GM18511 (cell line): ENCODE results near the gene REM1.
"Not testable (repeated sequence)": the region's sequence is repeated elsewhere in the genome, so short reads cannot be mapped to it uniquely, and the experiment has no call there.

Experiments
- ATAC-seq: cut with Tn5 transposase; IDR thresholded peaks from one replicate; pipeline ENCODE4 v1.9.1; 2021; ENCODE audit warnings: mild to moderate bottlenecking, moderate library complexity; ENCODE audit not compliant: unreplicated experiment

The REM1 gene

GRCh38 chr20:31484001-31484400 lies 8.9 kb downstream of the REM1 start:
- ATAC-seq, result no peak

- ATAC-seq, result no peak
These were observed 10.6 kb downstream of the REM1 start for GRCh38 chr20:31485450-31486339.

DNA sequence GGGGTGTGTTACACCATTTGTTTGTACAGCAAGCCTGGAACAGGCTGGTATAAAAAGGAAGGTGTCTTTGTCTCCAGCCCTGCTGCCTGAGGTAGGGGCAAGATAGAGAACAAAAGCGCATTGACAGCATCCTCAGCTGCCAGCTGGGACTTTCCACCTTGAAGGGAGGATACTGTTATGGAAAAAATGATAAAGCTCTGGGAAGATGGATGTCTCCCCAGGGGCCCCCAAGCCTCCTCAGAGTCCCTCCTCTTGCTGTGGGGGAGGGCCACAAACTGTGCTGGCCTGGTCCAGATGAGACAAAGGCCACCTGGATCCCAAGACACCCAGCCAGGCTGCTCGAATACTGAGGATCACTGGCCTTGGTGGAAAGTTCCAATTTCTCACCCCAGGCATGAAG lies 13.0 kb downstream of the REM1 start:
- no peak for ATAC-seq

DNA sequence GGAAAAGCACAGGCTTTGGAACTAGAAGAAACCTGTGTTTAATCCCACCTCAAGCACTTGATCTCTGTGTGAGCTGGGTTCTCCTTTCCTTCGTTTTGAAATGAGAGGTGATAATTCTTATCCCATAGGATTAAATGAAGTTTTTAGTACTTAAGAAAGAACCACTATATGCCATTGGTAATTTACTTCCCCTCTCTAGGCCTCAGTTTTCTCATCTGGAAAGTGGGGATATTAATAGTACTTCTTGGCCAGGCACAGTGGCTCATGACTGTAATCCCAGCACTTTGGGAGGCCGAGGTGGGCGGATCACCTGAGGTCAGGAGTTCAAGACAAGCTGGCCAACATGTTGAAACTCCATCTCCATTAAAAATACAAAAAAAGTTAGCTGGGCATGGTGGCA lies 14.1 kb downstream of the REM1 start:
- no peak for ATAC-seq

- no peak for ATAC-seq
These were observed 15.7 kb downstream of the REM1 start for GRCh38 chr20:31490752-31491151.

- no peak for ATAC-seq
These were observed 19.0 kb downstream of the REM1 start for GRCh38 chr20:31494131-31494530.

- no peak for ATAC-seq
These were observed 21.7 kb downstream of the REM1 start for GRCh38 chr20:31496761-31497295.

DNA sequence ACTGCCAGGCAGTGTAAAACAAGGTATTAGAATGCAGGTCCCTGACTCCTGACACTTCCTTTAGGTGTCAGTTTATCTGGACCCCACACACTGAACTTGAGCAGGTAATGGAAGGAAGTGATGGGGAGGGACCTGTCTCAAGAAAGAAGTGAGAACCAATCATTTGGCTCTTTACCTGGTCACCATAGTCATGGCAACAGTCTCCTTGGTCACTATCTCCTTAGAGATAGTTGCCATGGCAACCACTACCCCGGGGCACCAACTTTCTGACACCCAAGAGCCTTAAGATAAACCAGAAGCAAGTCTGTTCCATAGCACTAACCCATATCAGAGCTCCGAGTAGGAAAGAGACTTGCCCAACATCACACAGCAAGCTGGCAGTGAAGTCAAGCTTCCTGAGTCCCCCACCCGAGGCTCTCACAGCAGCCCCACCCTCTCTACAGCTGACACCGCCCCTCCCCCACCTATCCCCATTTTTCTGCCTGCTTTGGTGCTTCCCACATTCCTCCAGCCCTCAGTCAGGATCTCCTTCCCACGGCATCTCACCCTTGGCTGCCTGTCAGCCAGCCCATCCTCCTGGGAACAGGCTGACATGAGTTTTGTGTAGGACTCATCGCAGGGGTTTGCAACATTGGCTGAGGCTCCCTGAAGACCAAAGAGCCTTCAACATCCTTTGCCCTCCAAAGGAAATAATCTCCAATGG lies 22.9 kb downstream of the REM1 start:
- ATAC-seq, result no peak

DNA sequence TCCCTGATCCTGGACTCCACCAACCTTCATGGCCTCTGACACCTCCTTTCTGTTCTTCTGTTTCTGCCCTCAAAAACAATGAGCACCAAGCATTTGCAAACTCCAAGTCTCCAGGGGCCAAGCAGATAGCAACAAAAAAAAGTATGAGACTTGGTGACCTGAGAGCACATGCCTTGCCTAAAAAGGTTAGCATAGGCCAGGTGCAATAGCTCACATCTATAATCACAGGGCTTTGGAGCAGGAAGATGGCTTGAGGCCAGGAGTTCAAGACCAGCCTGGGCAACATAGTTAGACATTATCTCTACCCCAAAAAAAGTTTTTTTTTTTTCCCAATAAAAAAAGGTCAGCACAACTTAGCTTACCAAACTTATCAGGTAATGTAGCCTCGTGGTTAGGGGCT lies 25.4 kb downstream of the REM1 start:
- no peak for ATAC-seq

- ATAC-seq, result peak; percentile 96
These were observed 28.0 kb downstream of the REM1 start for GRCh38 chr20:31502884-31503673.

- no peak for ATAC-seq
These were observed 30.8 kb downstream of the REM1 start for GRCh38 chr20:31505903-31506302.

GRCh38 chr20:31508517-31509244 lies 33.6 kb downstream of the REM1 start:
- no peak for ATAC-seq

- peak; percentile 90 for ATAC-seq
These were observed 39.3 kb downstream of the REM1 start, which contains the start of gene HM13 for GRCh38 chr20:31514154-31515071. HM13 (plus strand) TSS chr20:31514442; CDS start chr20:31514552, 110 bp downstream.

DNA sequence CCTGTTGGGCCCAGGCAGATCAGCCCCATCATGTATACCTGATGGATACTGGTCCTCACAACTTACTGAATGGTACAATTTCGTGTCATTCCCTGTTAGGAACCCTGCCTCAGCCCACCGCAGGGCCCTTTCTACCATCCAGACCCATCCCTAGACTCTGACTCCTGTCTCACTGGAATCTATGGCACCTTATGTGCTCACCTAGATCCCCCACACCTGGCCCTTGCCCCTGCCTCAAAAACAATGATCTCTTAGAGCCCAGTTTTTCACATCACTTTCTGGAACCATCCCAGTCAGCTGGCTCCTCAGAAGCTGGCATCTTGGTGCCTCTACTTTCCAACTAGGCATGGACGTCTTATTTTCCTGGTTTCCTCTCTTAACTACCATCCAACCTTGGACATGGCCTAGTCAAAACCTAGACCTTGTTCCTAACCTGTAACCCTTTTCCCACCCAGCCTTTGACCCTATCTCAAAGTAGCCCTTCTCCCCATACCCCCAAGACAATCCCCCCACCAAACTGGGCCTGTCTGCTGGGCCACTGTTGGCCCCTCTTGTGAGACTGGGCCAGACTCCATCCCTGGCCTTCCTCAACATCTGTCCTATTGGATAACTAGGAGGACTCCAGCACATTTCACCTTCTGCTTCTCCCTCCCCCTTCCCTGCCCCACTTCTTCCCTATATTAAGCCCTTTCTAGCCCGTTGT lies 40.1 kb downstream of the REM1 start:
- ATAC-seq, result no peak

DNA sequence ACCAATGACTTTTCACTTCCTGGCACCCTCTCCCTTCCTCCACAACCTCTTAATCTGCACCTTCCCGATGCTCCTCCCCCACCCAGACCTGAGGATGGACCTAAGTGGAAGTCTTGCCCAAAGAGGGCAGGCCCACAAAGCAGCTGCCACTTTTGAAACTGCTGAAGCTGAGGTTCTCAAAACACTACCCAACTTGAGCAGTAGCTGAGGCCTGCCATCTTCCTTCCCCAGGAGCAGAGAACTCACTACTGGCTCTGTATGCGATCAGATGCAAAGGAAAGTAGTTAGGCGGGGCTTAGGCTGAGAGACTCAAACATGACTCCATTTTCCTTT lies 40.7 kb downstream of the REM1 start:
- no peak for ATAC-seq

DNA sequence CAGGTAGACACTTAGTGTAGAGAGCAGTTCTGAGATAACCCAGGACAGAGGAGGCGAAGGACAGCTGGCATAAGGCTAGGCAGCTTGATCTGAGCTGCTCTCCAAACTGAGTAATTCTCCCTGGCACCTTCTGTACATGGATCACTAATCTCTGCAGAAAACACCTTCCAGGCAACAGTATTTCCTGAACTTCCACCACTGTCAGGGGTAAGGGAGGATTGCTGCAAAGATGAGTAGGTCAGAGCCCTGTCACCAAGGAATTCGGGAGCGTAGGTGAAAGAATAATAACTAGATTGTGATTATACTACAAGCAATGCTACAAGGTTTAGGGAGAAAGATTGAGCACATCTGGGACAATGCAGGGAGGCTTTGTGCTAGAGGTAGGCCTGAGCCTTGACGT lies 41.1 kb downstream of the REM1 start:
- ATAC-seq, result no peak

DNA sequence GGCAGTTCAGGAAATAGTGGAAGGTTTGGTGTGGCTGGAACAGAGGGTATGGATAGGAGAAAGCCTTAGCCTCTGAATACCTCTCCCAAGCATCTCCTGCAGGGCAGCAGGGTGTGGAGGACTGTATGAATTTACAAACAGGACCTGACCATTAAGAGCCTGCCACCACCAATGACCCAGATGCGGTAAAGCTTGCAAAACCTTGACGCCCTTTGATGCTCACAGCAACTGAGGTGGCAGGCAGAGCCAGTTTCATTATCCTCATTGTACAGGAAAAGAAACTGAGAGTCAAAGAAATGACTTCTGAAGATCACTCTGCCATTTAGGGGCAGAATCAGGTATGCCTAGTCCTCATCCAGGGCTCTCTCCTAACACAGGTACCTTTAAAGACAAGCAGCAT lies 41.6 kb downstream of the REM1 start:
- no peak for ATAC-seq

GRCh38 chr20:31517373-31517772 lies 42.3 kb downstream of the REM1 start:
- ATAC-seq, result no peak

- ATAC-seq, result not testable (repeated sequence)
These were observed 46.2 kb downstream of the REM1 start for GRCh38 chr20:31521267-31521666.
